ENCODE results near the gene IFNGR2.
A peak's percentile ranks its signal among the peaks of the same experiment; 100 is the strongest.

The IFNGR2 gene, protein sequence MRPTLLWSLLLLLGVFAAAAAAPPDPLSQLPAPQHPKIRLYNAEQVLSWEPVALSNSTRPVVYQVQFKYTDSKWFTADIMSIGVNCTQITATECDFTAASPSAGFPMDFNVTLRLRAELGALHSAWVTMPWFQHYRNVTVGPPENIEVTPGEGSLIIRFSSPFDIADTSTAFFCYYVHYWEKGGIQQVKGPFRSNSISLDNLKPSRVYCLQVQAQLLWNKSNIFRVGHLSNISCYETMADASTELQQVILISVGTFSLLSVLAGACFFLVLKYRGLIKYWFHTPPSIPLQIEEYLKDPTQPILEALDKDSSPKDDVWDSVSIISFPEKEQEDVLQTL

DNA sequence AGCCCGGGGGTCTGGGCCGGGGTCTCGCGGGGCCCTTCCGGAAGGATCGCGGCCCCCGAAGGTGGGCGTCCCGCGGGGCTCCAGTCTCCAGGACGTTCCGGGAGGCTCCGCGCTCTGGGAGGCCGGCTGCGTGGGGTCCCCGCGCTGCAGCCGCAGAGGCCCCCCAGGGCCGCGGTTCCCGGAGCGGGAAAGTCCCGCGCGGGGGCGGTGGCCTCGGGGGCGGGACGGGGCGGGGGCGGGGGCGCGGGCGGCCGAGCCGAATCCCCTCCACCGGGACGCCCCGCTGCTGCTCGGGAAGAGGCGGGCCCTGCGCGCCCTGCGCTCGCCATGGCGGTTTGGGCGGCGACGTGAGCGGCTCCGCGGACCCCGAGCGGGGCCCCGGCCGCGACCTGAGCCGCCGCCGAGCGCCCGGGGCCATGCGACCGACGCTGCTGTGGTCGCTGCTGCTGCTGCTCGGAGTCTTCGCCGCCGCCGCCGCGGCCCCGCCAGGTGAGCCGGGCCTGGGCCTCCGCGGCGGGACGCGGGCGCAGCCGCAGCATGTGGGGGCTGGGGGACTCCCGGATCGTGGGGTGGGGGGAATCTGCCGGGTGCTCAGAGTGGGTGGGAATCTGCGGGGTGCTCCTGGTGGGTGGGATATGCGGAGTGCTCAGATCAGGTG is at the start of gene IFNGR2:
Gene IFNGR2, plus strand, starts transcription at position 286 of the 658 bp plus-strand sequence. Its CDS starts 131 bp downstream, at position 417.
- peak within 1 kb of the TSS; percentile 62 for H2AFZ ChIP-seq
- peak within 1 kb of the TSS; percentile 74 for H3K4me3 ChIP-seq (ENCODE audit: low read depth, low read length)
- no peaks in the 10 kb centered on the region for H3K27me3 ChIP-seq (ENCODE audit: control insufficient read depth, insufficient read depth, low read length)
- H3K9ac ChIP-seq, result no peak within 1 kb of the TSS
- peak within 1 kb of the TSS; percentile 73 for H3K4me2 ChIP-seq (ENCODE audit: low read length)
- peaks cover 10% of the 10 kb centered on the region for H3K79me2 ChIP-seq
- no peaks in the 10 kb centered on the region for H3K36me3 ChIP-seq (ENCODE audit: control insufficient read depth, insufficient read depth, low read length)
- peak within 1 kb of the TSS; percentile 54 for H3K27ac ChIP-seq
- TF ChIP-seq, protein P1, sequence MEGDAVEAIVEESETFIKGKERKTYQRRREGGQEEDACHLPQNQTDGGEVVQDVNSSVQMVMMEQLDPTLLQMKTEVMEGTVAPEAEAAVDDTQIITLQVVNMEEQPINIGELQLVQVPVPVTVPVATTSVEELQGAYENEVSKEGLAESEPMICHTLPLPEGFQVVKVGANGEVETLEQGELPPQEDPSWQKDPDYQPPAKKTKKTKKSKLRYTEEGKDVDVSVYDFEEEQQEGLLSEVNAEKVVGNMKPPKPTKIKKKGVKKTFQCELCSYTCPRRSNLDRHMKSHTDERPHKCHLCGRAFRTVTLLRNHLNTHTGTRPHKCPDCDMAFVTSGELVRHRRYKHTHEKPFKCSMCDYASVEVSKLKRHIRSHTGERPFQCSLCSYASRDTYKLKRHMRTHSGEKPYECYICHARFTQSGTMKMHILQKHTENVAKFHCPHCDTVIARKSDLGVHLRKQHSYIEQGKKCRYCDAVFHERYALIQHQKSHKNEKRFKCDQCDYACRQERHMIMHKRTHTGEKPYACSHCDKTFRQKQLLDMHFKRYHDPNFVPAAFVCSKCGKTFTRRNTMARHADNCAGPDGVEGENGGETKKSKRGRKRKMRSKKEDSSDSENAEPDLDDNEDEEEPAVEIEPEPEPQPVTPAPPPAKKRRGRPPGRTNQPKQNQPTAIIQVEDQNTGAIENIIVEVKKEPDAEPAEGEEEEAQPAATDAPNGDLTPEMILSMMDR (IDR thresholded peaks at IDR 0.05), result no peak
- H3K4me1 ChIP-seq, result no peaks in the 10 kb centered on the region
- no peaks in the 10 kb centered on the region for H3K9me3 ChIP-seq (ENCODE audit: control insufficient read depth, low read length)

DNA sequence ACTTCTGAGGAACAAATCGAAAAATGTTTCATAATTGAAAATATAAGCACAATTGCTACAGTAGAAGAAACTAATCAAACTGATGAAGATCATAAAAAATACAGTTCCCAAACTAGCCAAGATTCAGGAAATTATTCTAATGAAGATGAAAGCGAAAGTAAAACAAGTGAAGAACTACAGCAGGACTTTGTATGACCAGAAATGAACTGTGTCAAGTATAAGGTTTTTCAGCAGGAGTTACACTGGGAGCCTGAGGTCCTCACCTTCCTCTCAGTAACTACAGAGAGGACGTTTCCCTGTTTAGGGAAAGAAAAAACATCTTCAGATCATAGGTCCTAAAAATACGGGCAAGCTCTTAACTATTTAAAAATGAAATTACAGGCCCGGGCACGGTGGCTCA is 47.9 kb upstream of the IFNGR2 start:
- Histone ChIP-seq H3K79me2 (no peaks in the 10 kb centered on the region), H3K9me3 (ENCODE audit: control insufficient read depth, low read length) (no peaks in the 10 kb centered on the region), H3K9ac (no peak overlapping the region), H3K27me3 (ENCODE audit: control insufficient read depth, insufficient read depth, low read length) (no peaks in the 10 kb centered on the region), H2AFZ (no peak overlapping the region), H3K4me1 (no peaks in the 10 kb centered on the region), H3K36me3 (ENCODE audit: control insufficient read depth, insufficient read depth, low read length) (no peaks in the 10 kb centered on the region), H3K4me3 (ENCODE audit: low read depth, low read length) (no peak overlapping the region), H3K4me2 (ENCODE audit: low read length) (no peak overlapping the region), H3K27ac (no peak overlapping the region)
- TF ChIP-seq, protein P1 (IDR thresholded peaks at IDR 0.05), result no peak

DNA sequence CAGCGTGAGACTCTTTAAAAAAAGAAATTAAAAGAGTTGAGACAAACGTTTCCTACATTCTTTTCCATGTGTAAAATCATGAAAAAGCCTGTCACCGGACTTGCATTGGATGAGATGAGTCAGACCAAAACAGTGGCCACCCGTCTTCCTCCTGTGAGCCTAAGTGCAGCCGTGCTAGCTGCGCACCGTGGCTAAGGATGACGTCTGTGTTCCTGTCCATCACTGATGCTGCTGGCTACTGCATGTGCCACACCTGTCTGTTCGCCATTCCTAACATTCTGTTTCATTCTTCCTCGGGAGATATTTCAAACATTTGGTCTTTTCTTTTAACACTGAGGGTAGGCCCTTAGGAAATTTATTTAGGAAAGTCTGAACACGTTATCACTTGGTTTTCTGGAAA is 47.2 kb upstream of the IFNGR2 start:
- Histone ChIP-seq H3K36me3 (ENCODE audit: control insufficient read depth, insufficient read depth, low read length) (no peaks in the 10 kb centered on the region), H3K4me3 (ENCODE audit: low read depth, low read length) (no peak overlapping the region), H3K9me3 (ENCODE audit: control insufficient read depth, low read length) (no peaks in the 10 kb centered on the region), H3K4me1 (peaks cover 3% of the 10 kb centered on the region), H3K9ac (no peak overlapping the region), H3K4me2 (ENCODE audit: low read length) (no peak overlapping the region), H2AFZ (no peak overlapping the region), H3K27ac (no peak overlapping the region), H3K79me2 (no peaks in the 10 kb centered on the region), H3K27me3 (ENCODE audit: control insufficient read depth, insufficient read depth, low read length) (no peaks in the 10 kb centered on the region)
- TF ChIP-seq, protein P1 (IDR thresholded peaks at IDR 0.05), result no peak

DNA sequence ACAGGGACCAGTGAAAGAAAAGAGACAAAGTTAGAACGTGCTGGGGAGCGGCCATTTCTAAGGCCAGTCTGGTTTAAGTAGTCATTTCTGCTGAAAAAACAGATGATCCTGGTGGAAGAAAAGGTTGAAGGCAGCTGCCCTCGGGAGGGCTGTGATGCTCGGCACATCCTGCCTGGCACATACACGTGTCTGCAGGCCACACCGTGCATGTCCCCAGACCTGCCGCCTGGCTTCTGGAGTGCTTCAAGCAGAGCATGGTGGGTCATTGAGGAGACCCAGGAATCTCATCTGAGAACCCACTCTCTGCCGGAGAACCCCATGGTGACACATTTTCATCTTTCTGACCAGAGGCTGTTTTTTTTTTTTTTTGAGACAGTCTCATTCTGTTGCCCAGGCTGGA is 46.0 kb upstream of the IFNGR2 start:
- H3K36me3 ChIP-seq (ENCODE audit: control insufficient read depth, insufficient read depth, low read length), result no peaks in the 10 kb centered on the region
- H3K4me1 ChIP-seq, result peaks cover 4% of the 10 kb centered on the region
- no peak overlapping the region for H3K9ac ChIP-seq
- H3K27me3 ChIP-seq (ENCODE audit: control insufficient read depth, insufficient read depth, low read length), result no peaks in the 10 kb centered on the region
- H3K27ac ChIP-seq, result no peak overlapping the region
- H3K4me2 ChIP-seq (ENCODE audit: low read length), result no peak overlapping the region
- H3K79me2 ChIP-seq, result no peaks in the 10 kb centered on the region
- no peak overlapping the region for H3K4me3 ChIP-seq (ENCODE audit: low read depth, low read length)
- no peak overlapping the region for H2AFZ ChIP-seq
- TF ChIP-seq, protein P1 (IDR thresholded peaks at IDR 0.05), result no peak
- H3K9me3 ChIP-seq (ENCODE audit: control insufficient read depth, low read length), result no peaks in the 10 kb centered on the region
